AG20443 (cell line): Measurements from ENCODE around the gene RGS17.

ENCODE experiments used
- DNase-seq: peaks from one replicate; pipeline ENCODE4 v3.0.0; 2012; ENCODE audit warnings: low spot score, mixed read lengths

RGS17 gene

GRCh38 chr6:153084393-153084792 is 46.7 kb downstream of the RGS17 start:
- peak; percentile 48 for DNase-seq

GRCh38 chr6:153083869-153084268 is 47.2 kb downstream of the RGS17 start:
- no peak for DNase-seq

- DNase-seq, result no peak
Observed at GRCh38 chr6:153081914-153082313, 49.2 kb downstream of the RGS17 start.

- no peak for DNase-seq
Observed at GRCh38 chr6:153076431-153076830, 54.7 kb downstream of the RGS17 start.

- peak; percentile 28 for DNase-seq
Observed at GRCh38 chr6:153074761-153075160, 56.3 kb downstream of the RGS17 start.

- DNase-seq, result no peak
Observed at GRCh38 chr6:153073841-153074240, 57.2 kb downstream of the RGS17 start.

- DNase-seq, result no peak
Observed at GRCh38 chr6:153070756-153071155, 60.3 kb downstream of the RGS17 start.

GRCh38 chr6:153069897-153070296 is 61.2 kb downstream of the RGS17 start:
- DNase-seq, result no peak

- DNase-seq, result no peak
Observed at GRCh38 chr6:153065222-153065621, 65.9 kb downstream of the RGS17 start.

GRCh38 chr6:153063936-153064335 is 67.1 kb downstream of the RGS17 start:
- no peak for DNase-seq

- no peak for DNase-seq
Observed at GRCh38 chr6:153062516-153062915, 68.6 kb downstream of the RGS17 start.

- DNase-seq, result no peak
Observed at GRCh38 chr6:153059757-153060156, 71.3 kb downstream of the RGS17 start.

- DNase-seq, result no peak
Observed at GRCh38 chr6:153059311-153059710, 71.8 kb downstream of the RGS17 start.

GRCh38 chr6:153058909-153059308 is 72.2 kb downstream of the RGS17 start:
- DNase-seq, result no peak

GRCh38 chr6:153058291-153058690 is 72.8 kb downstream of the RGS17 start:
- no peak for DNase-seq

GRCh38 chr6:153056308-153056707 is 74.8 kb downstream of the RGS17 start:
- no peak for DNase-seq

- DNase-seq, result no peak
Observed at GRCh38 chr6:153051801-153052200, 79.3 kb downstream of the RGS17 start.

GRCh38 chr6:153048631-153049030 is 82.5 kb downstream of the RGS17 start:
- DNase-seq, result no peak

GRCh38 chr6:153047386-153047785 is 83.7 kb downstream of the RGS17 start:
- no peak for DNase-seq

- DNase-seq, result no peak
Observed at GRCh38 chr6:153045271-153045670, 85.8 kb downstream of the RGS17 start.

GRCh38 chr6:153044295-153044694 is 86.8 kb downstream of the RGS17 start:
- DNase-seq, result no peak

- DNase-seq, result no peak
Observed at GRCh38 chr6:153043719-153044118, 87.4 kb downstream of the RGS17 start.

- peak; percentile 47 for DNase-seq
Observed at GRCh38 chr6:153038378-153039057, 92.6 kb downstream of the RGS17 start.

- DNase-seq, result no peak
Observed at GRCh38 chr6:153034139-153034538, 96.9 kb downstream of the RGS17 start.
